ENCODE results near the gene ANKZF1.
A peak's percentile ranks its signal among the peaks of the same experiment; 100 is the strongest.
"Not testable (repeated sequence)": the region's sequence is repeated elsewhere in the genome, so short reads cannot be mapped to it uniquely, and the experiment has no call there.

The ANKZF1 gene
- 47.7 to 146 reads per million in 2 experiments for total RNA-seq

GRCh38 chr2:219229305-219230058 is at the start of gene ANKZF1, which contains the start of gene ATG9A:
Gene ANKZF1, plus strand, starts transcription at chr2:219229806. Its CDS starts 452 bp downstream, at chr2:219230258.
Gene ATG9A, minus strand, starts transcription at chr2:219229636. Its CDS starts 1,612 bp downstream, at chr2:219228024.
- peak; percentile 98 for DNase-seq (ENCODE audit: low read depth)

- DNase-seq (ENCODE audit: low read depth) = no peak
Observed at GRCh38 chr2:219180961-219181360, 48.6 kb upstream of the ANKZF1 start.

- no peak for DNase-seq (ENCODE audit: low read depth)
Observed at GRCh38 chr2:219181531-219181930, 48.1 kb upstream of the ANKZF1 start.

GRCh38 chr2:219182331-219183150 is 47.1 kb upstream of the ANKZF1 start:
- DNase-seq (ENCODE audit: low read depth) = no peak

GRCh38 chr2:219183151-219183772 is 46.3 kb upstream of the ANKZF1 start:
- DNase-seq (ENCODE audit: low read depth) = no peak

- DNase-seq (ENCODE audit: low read depth) = no peak
Observed at GRCh38 chr2:219184121-219184520, 45.5 kb upstream of the ANKZF1 start.

- no peak for DNase-seq (ENCODE audit: low read depth)
Observed at GRCh38 chr2:219186754-219187456, 42.7 kb upstream of the ANKZF1 start.

- DNase-seq (ENCODE audit: low read depth) = no peak
Observed at GRCh38 chr2:219197388-219197787, 32.2 kb upstream of the ANKZF1 start.

GRCh38 chr2:219198974-219199373 is 30.6 kb upstream of the ANKZF1 start:
- no peak for DNase-seq (ENCODE audit: low read depth)

- DNase-seq (ENCODE audit: low read depth) = no peak
Observed at GRCh38 chr2:219199470-219200211, 30.0 kb upstream of the ANKZF1 start.

- not testable (repeated sequence) for DNase-seq (ENCODE audit: low read depth)
Observed at GRCh38 chr2:219200502-219201326, 28.9 kb upstream of the ANKZF1 start.

GRCh38 chr2:219201331-219201730 is 28.3 kb upstream of the ANKZF1 start:
- DNase-seq (ENCODE audit: low read depth) = not testable (repeated sequence)

- no peak for DNase-seq (ENCODE audit: low read depth)
Observed at GRCh38 chr2:219204425-219205164, 25.0 kb upstream of the ANKZF1 start.

GRCh38 chr2:219205165-219205538 is 24.5 kb upstream of the ANKZF1 start:
- DNase-seq (ENCODE audit: low read depth) = no peak

- no peak for DNase-seq (ENCODE audit: low read depth)
Observed at GRCh38 chr2:219205981-219206327, 23.7 kb upstream of the ANKZF1 start.

- DNase-seq (ENCODE audit: low read depth) = peak; percentile 91
Observed at GRCh38 chr2:219206328-219207133, 23.1 kb upstream of the ANKZF1 start, which contains the start of gene ZFAND2B. Gene ZFAND2B, plus strand, starts transcription at chr2:219206782. Its CDS starts 206 bp downstream, at chr2:219206988.

GRCh38 chr2:219207134-219207883 is 22.3 kb upstream of the ANKZF1 start:
- no peak for DNase-seq (ENCODE audit: low read depth)

Data from T follicular helper cell (primary cell).